Heart left ventricle (tissue), 13 donors: ENCODE data around the gene TIGD6.

Source experiments
- POLR2A ChIP-seq, 2 donors: fragments of 450-650 bp; IDR thresholded peaks; one replicate each; pipeline ENCODE4 v1.6.1; 2017; ENCODE audit warnings: antibody characterized with exemption in 2 of 2, mild to moderate bottlenecking in 2 of 2, moderate library complexity in 2 of 2
- TF ChIP-seq, protein P1 (sequence below), 12 donors: fragments of 200-600 bp; sonication (generic) in 4 of 12; IDR thresholded peaks; one replicate each; pipeline versions ENCODE4 v1.5.0 to v1.8.0; 2018 to 2022; ENCODE audit warnings: antibody characterized with exemption in 12 of 12, mild to moderate bottlenecking in 5 of 12
- donor health status: ischemic (EF 13 %, LVEDD 7.1; RV severe dilation, severe dysfunction).
- donor health status: DM: no; HTN: yes; CAD: no.
- donor health status: DM: no; HTN: no; CAD: no.
- donor health status: ischemic (EF 25% LVEDD 6.9; RV normal size, moderate dysfunction).
- donor health status: ischemic (EF 25% LVEDD 5.7; RV mildly dilated, moderate dysfunction).
- donor health status: ischemic (EF 35%, LVEDD 5.7; RV mildly dilated, moderate dysfunction).
- donor health status: nonischemic (EF 11% LVEDD 7.7; RV severe dilation, severe dysfunction).
- donor health status: DM: yes; HTN: yes; CAD: no.
- donor health status: PGD.
- donor health status: ischemic (EF 29% LVEDD 5.4; RV normal size, mild dysfunction).
- donor health status: nonischemic (EF 23%, LVEDD 6.1; RV moderate dilation, normal function).

DNA sequence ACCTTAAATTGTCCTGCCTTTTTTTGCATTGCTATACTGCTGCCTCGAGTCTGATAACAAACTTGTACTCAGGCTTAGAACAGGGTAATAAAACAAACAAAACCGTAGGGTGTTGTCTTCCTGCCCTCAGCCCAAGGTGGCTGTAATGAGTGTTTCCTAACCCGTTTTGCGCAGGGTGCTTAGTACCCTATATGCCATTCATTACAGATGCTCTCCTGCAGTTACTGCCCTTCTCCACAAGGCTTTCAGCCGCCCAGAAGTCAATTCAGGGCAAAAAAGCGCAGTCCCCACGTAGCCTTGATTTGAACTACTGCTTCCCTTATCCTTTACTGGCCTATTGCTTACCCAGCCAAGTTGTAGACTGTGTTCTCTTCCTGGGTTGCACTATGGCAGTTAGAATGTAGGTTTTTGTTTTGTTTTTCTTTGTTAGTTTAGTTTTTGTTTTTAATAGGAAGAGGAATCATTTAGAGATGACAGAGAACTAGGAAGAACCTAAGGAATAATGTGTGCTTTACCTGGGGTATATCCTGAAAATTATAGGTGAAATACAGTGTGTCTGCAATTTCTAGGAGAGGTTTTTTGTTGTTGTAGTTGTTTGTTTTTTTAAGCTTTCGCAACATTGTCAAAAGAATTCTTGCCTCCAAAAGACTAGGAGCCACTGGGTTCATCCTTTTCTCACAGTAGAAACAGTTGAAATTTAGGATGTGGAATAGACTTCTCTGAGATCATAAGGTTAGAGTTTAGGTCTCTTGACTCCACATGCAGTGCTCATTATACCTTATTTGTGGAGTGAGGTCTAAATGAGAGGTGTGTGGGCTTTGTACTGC is 1.4 kb upstream of the TIGD6 start:
- TF ChIP-seq, protein P1, sequence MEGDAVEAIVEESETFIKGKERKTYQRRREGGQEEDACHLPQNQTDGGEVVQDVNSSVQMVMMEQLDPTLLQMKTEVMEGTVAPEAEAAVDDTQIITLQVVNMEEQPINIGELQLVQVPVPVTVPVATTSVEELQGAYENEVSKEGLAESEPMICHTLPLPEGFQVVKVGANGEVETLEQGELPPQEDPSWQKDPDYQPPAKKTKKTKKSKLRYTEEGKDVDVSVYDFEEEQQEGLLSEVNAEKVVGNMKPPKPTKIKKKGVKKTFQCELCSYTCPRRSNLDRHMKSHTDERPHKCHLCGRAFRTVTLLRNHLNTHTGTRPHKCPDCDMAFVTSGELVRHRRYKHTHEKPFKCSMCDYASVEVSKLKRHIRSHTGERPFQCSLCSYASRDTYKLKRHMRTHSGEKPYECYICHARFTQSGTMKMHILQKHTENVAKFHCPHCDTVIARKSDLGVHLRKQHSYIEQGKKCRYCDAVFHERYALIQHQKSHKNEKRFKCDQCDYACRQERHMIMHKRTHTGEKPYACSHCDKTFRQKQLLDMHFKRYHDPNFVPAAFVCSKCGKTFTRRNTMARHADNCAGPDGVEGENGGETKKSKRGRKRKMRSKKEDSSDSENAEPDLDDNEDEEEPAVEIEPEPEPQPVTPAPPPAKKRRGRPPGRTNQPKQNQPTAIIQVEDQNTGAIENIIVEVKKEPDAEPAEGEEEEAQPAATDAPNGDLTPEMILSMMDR (IDR thresholded peaks at IDR 0.05), result peak; percentile 29 to 70 (median 58)
- no peak for TF ChIP-seq POLR2A (IDR thresholded peaks at IDR 0.05)
